ENCODE measurements around the gene IQCB1.

The IQCB1 gene

DNA sequence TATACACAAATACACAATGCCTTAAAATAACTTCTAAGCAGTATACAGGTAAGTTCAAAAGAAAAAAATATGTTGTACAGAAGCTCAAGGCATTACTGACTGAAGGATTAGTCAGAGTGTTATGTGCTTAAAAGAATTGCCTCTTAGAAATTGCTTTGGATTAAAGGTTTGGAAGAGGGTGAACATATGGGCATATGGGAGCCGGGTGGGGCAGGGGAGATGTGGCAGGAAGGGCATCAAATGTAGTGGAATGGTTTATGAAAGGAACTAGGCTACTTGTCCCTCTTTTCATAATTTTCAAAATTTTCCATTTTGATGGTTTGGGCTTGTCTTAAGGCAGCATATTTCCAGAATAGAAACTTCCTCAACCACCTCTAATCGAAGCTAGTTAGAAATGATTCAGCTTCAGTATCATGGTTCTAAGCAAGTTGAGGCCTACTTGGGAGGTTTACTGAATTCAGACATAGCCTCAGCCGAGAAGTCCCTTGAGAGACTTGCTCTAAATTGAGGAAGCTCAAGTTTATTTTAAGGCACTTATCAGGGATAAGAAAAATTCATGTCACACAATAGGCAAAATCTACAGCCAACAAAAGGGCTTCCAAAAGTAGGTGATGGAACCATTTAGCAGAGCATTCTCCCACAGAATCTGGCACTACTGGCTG is 75.2 kb downstream of the IQCB1 start:
- Histone ChIP-seq H3K27ac (ENCODE audit: low read depth, low read length) (no peak overlapping the region), H3K9ac (ENCODE audit: low read depth, low read length) (no peak overlapping the region), H3K4me1 (ENCODE audit: insufficient read depth, low read length) (no peaks in the 10 kb centered on the region), H3K27me3 (ENCODE audit: insufficient read depth, low read length) (no peaks in the 10 kb centered on the region), H3K36me3 (ENCODE audit: insufficient read depth, low read length) (no peaks in the 10 kb centered on the region), H3K9me3 (ENCODE audit: insufficient read depth, low read depth, low read length) (no peaks in the 10 kb centered on the region), H3K4me3 (ENCODE audit: low read length) (no peak overlapping the region)
- 88% methylated on average over 3 of the region's 3 CpGs for WGBS

DNA sequence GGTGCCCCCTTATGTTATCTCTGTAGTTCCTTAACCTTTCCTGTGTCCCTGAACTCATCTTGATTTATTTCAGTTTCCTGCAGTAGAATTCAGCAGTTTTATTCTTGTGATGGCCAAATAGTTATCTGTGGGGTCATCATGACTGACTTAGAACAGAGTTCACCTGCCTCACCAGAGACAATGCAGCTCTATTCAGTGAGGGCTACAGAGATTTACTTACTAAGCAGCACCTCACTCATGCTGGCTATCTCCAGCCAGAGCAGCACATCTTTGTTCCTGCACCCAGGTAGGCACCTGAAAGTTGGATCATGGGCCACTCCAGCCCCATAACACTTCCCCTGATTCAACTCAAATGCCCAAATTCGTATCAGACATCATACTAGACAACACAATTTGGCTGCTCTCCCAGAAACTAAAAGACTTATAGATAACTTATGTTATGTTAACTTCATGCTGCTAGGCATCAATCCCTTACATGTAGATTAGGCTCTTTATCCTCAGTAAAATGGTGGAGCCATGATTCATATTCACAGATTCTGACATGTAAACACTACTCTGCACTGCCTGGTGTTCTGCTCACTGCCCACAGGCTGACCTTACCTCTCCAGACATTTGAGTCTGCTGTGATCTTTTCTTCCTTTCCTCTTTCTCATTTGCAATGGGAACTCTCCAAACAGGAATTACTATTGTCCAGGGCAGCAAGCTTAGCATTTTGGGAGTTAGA is 76.0 kb downstream of the IQCB1 start:
- no peaks in the 10 kb centered on the region for H3K4me1 ChIP-seq (ENCODE audit: insufficient read depth, low read length)
- WGBS = 81% methylated on average over 1 of the region's 1 CpG
- no peak overlapping the region for H3K27ac ChIP-seq (ENCODE audit: low read depth, low read length)
- H3K9me3 ChIP-seq (ENCODE audit: insufficient read depth, low read depth, low read length) = no peaks in the 10 kb centered on the region
- peaks cover under 1% of the 10 kb centered on the region; the same call in 1 of the 2 replicates for H3K27me3 ChIP-seq (ENCODE audit: insufficient read depth, low read length)
- H3K36me3 ChIP-seq (ENCODE audit: insufficient read depth, low read length) = no peaks in the 10 kb centered on the region
- H3K4me3 ChIP-seq (ENCODE audit: low read length) = no peak overlapping the region
- H3K9ac ChIP-seq (ENCODE audit: low read depth, low read length) = no peak overlapping the region

DNA sequence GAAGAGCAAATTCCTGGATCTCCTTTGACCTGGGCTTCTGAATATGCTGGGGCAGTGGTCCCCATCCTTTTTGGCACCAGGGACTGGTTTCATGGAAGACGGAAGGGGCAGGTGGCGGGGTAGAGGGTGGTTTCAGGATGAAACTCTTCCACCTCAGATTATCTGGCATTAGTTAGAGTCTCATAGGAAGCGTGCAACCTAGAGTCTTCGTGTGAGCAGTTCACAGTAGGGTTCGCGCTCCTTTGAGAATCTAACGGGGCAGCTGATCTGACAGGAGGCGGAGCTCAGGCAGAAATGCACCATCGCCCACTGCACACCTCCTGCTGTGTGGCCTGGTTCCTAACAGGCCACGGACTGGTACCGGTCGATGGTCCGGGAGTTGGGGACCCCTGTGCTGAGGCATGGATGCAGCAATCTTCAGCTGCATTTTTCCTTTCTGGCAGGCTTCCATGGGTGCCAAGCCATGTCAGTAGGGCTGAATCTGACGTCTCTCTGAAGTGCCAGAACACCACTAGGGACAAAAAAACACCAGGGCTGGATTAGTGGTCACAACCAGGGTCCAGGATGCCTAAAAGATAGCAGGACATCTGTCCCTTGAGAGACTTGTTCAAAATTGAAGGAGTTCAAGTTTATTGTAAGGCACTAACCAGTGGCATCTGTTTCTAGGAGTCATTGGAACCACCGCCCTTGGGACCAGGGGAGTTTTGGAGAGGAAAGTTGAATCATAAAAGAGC is 76.9 kb downstream of the IQCB1 start:
- no peak overlapping the region for H3K9ac ChIP-seq (ENCODE audit: low read depth, low read length)
- WGBS = 92% methylated on average over 15 of the region's 15 CpGs
- no peaks in the 10 kb centered on the region for H3K36me3 ChIP-seq (ENCODE audit: insufficient read depth, low read length)
- no peak overlapping the region for H3K4me3 ChIP-seq (ENCODE audit: low read length)
- peaks cover 5% of the 10 kb centered on the region; the same call in 1 of the 2 replicates for H3K27me3 ChIP-seq (ENCODE audit: insufficient read depth, low read length)
- no peak overlapping the region for H3K27ac ChIP-seq (ENCODE audit: low read depth, low read length)
- no peaks in the 10 kb centered on the region for H3K9me3 ChIP-seq (ENCODE audit: insufficient read depth, low read depth, low read length)
- H3K4me1 ChIP-seq (ENCODE audit: insufficient read depth, low read length) = no peaks in the 10 kb centered on the region

DNA sequence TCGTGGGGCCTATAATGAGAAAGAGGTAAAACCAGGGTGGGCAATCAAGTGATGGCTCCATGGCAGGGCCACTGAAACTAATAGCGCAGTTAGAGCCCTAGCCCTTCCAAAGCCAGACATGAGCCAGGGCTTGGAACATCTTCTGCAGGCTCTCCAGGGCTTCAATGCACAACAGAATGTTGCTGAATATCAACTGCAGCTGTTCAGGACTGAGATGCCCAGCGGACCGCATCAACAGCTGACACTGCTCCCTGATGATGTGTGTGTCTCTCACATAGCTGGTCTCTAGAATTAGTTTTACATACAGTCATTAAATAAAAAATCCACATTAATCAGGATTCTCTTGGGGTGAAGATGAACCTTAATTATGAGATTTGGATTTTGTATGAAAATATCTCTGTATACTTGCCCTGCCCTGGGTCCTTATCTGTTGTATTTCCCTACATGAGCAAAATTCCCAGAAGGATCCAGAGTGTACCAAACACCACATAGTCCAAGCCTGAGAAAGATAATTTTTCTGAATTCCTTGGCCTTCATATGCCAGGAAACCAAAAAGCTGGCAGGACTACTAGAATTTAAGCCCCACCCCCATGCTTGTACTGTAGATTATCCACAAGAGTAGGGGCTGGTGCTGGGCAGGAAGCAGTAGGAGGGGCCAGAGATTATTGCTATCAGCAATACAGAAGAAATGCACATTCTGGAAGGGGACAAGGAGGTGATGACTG is 77.6 kb downstream of the IQCB1 start:
- no peak overlapping the region for H3K4me3 ChIP-seq (ENCODE audit: low read length)
- H3K27ac ChIP-seq (ENCODE audit: low read depth, low read length) = no peak overlapping the region
- no peaks in the 10 kb centered on the region for H3K9me3 ChIP-seq (ENCODE audit: insufficient read depth, low read depth, low read length)

DNA sequence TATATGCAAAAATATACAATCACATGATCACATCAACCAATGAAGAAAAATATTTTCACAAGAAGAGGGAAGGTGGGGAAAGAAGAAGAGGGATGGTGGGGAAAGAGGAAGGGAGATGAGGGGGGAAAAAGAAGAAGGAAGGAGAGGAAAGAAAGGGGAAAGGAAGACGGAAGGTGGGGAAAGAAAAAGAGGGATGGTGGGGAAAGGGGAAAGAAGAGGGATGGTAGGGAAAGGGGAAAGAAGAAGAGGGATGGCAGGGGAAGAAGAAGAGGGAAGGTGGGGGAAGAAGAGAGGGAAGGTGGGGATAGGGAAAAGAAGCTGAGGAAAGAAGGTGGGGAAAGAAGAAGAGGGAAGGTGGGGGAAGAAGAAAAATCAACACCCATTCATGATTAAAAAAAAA is 82.1 kb downstream of the IQCB1 start:
- no peak overlapping the region for H3K4me3 ChIP-seq (ENCODE audit: low read length)
- peaks cover 10% of the 10 kb centered on the region; the same call in 1 of the 2 replicates for H3K4me1 ChIP-seq (ENCODE audit: insufficient read depth, low read length)
- 23% methylated on average over 1 of the region's 1 CpG for WGBS
- H3K36me3 ChIP-seq (ENCODE audit: insufficient read depth, low read length) = no peaks in the 10 kb centered on the region
- peaks cover 5% of the 10 kb centered on the region; the same call in 1 of the 2 replicates for H3K27me3 ChIP-seq (ENCODE audit: insufficient read depth, low read length)
- no peaks in the 10 kb centered on the region for H3K9me3 ChIP-seq (ENCODE audit: insufficient read depth, low read depth, low read length)
- no peak overlapping the region for H3K27ac ChIP-seq (ENCODE audit: low read depth, low read length)
- no peak overlapping the region for H3K9ac ChIP-seq (ENCODE audit: low read depth, low read length)

More for the DNA sequence above, 77.6 kb downstream of the IQCB1 start:
- WGBS = 89% methylated on average over 4 of the region's 4 CpGs
- Histone ChIP-seq H3K9ac (ENCODE audit: low read depth, low read length) (no peak overlapping the region), H3K27me3 (ENCODE audit: insufficient read depth, low read length) (peaks cover 5% of the 10 kb centered on the region; the same call in 1 of the 2 replicates), H3K4me1 (ENCODE audit: insufficient read depth, low read length) (no peaks in the 10 kb centered on the region), H3K36me3 (ENCODE audit: insufficient read depth, low read length) (no peaks in the 10 kb centered on the region)

DNA sequence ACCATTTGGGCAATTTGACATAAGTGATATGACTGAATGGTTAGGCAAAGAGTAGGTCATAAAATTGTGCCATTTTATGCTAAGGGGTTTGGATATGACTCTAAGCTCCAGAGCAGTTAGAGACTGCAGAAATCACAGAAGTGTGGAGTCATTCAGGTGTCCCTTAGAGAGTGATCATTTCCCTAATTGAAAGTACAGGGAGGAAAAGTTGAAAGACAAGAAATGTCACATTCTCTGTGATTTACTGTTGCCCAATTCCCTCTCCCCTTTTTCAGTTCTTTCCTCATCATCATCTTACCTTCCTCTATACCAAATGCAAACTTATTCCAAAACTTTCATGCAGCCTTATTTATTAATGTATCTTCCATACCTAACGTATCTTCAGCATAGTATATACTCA is 82.6 kb downstream of the IQCB1 start:
- no peak overlapping the region for H3K27ac ChIP-seq (ENCODE audit: low read depth, low read length)
- H3K27me3 ChIP-seq (ENCODE audit: insufficient read depth, low read length) = peaks cover 5% of the 10 kb centered on the region; the same call in 1 of the 2 replicates
- no CpG with 5 or more reads among the region's 1 CpG for WGBS
- no peak overlapping the region for H3K4me3 ChIP-seq (ENCODE audit: low read length)
- no peak overlapping the region for H3K9ac ChIP-seq (ENCODE audit: low read depth, low read length)
- peaks cover 14% of the 10 kb centered on the region; the same call in 1 of the 2 replicates for H3K4me1 ChIP-seq (ENCODE audit: insufficient read depth, low read length)
- no peaks in the 10 kb centered on the region for H3K36me3 ChIP-seq (ENCODE audit: insufficient read depth, low read length)
- no peaks in the 10 kb centered on the region for H3K9me3 ChIP-seq (ENCODE audit: insufficient read depth, low read depth, low read length)

DNA sequence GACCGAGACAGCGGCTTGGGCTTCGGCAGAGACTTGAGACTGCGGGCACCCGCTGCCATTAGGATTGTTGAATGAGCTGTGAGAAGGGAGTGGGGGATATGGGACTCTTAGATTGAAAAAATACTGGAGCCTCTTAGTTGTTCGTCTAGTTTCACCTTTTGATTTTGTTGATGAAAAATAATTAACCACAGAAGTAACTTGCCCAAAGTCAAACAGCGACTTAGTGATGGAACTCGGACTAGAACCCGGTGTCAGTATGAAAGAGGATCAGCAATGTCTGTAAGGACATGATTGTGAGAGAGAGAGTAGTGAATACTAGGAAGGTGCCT is 84.8 kb downstream of the IQCB1 start:
- Histone ChIP-seq H3K9ac (ENCODE audit: low read depth, low read length) (peak overlapping the region; percentile 68), H3K4me3 (ENCODE audit: low read length) (peak overlapping the region; percentile 88)
- under 1% methylated on average over 9 of the region's 9 CpGs for WGBS

DNA sequence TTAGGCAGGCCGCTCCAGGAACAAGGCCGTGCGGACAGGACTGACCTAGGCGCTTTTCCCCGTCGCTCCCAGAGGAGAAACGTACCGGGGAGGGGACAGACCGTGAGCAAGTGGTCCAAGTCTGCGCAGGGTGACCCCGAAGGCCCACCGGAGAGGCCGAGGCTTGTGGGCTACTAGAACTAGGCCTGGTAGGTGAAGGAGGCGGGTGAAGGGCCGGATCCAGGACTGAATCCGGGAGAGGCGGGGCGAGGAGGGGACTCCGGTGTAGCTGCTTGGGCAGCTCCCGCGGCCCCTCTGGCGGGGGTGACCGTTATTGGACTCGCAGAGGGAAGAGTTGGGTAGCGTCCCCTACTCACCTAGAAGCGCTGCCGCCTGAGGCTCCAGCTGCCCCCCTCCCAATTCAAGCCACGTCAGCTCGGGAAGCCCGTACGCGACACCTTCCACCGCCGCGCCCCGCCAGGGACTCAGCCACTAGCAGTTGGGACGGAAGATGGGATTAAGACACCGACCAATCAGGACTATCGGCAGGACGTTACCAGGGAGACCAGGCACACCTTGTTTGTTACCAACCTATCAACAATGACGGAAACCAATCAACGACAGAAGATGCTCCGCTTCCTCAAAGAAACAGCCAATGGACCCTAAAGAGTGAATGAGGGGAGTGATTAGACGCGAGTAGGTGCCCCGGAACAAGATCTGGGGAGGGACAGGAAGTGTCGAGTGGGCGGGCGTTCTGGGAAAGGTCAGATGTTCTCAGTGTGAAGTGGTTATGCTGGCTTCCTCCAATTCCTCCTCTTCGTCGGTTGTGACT is 85.4 kb downstream of the IQCB1 start, which contains the start of gene GOLGB1:
GOLGB1 (minus strand) TSS at position 466 of the 811 bp plus-strand sequence. CDS start 18,770 bp downstream, outside the sequence.
- Histone ChIP-seq H3K4me3 (ENCODE audit: low read length) (peak within 1 kb of the TSS; percentile 88), H3K9ac (ENCODE audit: low read depth, low read length) (peak within 1 kb of the TSS; percentile 92), H3K9me3 (ENCODE audit: insufficient read depth, low read depth, low read length) (no peaks in the 10 kb centered on the region), H3K36me3 (ENCODE audit: insufficient read depth, low read length) (no peaks in the 10 kb centered on the region), H3K27ac (ENCODE audit: low read depth, low read length) (peak within 1 kb of the TSS; percentile 81), H3K27me3 (ENCODE audit: insufficient read depth, low read length) (peaks cover 5% of the 10 kb centered on the region; the same call in 1 of the 2 replicates), H3K4me1 (ENCODE audit: insufficient read depth, low read length) (peaks cover 14% of the 10 kb centered on the region; the same call in 1 of the 2 replicates)
- under 1% methylated on average over 51 of the region's 51 CpGs for WGBS

More for the DNA sequence above, 84.8 kb downstream of the IQCB1 start:
- Histone ChIP-seq H3K36me3 (ENCODE audit: insufficient read depth, low read length) (no peaks in the 10 kb centered on the region), H3K27ac (ENCODE audit: low read depth, low read length) (no peak overlapping the region), H3K27me3 (ENCODE audit: insufficient read depth, low read length) (peaks cover 5% of the 10 kb centered on the region; the same call in 1 of the 2 replicates), H3K4me1 (ENCODE audit: insufficient read depth, low read length) (peaks cover 14% of the 10 kb centered on the region; the same call in 1 of the 2 replicates), H3K9me3 (ENCODE audit: insufficient read depth, low read depth, low read length) (no peaks in the 10 kb centered on the region)

GRCh38 chr3:121748680-121749275 is 86.1 kb downstream of the IQCB1 start:
- no peaks in the 10 kb centered on the region for H3K9me3 ChIP-seq (ENCODE audit: insufficient read depth, low read depth, low read length)
- peaks cover 14% of the 10 kb centered on the region; the same call in 1 of the 2 replicates for H3K4me1 ChIP-seq (ENCODE audit: insufficient read depth, low read length)
- no peaks in the 10 kb centered on the region for H3K36me3 ChIP-seq (ENCODE audit: insufficient read depth, low read length)
- peak overlapping the region; percentile 88 for H3K4me3 ChIP-seq (ENCODE audit: low read length)
- H3K9ac ChIP-seq (ENCODE audit: low read depth, low read length) = peak overlapping the region; percentile 92
- peaks cover 3% of the 10 kb centered on the region; the same call in 1 of the 2 replicates for H3K27me3 ChIP-seq (ENCODE audit: insufficient read depth, low read length)
- peak overlapping the region; percentile 81 for H3K27ac ChIP-seq (ENCODE audit: low read depth, low read length)
- WGBS = 5% methylated on average over 17 of the region's 17 CpGs
